K562 (cell line): ENCODE data around the gene PDZK1IP1. TPM values are rescaled to one million over a fixed set of nuclear protein-coding genes. Genes with fewer than 3 reads are reported as not detected.

Experiments
- CBX1 ChIP-seq: sonication (generic); IDR thresholded peaks from 2 replicates; pipeline ENCODE4 v1.6.1; 2016; ENCODE audit warnings: antibody characterized with exemption, low read depth, mild to moderate bottlenecking
- ESRRB ChIP-seq: fragments of 250-450 bp; sonication (Bioruptor Pico); IDR thresholded peaks from 2 replicates; pipeline ENCODE4 v1.5.0; 2020; ENCODE audit warnings: mild to moderate bottlenecking, moderate library complexity, borderline replicate concordance
- GATA2 ChIP-seq: sonication (generic); formaldehyde crosslinking; IDR thresholded peaks from 2 replicates; pipeline ENCODE4 v1.4.0; 2020; ENCODE audit warnings: mild to moderate bottlenecking, missing genetic modification reagents
- HDAC8 ChIP-seq: fragments of 450-650 bp; IDR thresholded peaks from 2 replicates; pipeline ENCODE4 v1.6.1; 2016; ENCODE audit warnings: mild to moderate bottlenecking, missing genetic modification characterization, moderate library complexity, missing compliant biosample characterization
- ILF3 ChIP-seq: fragments of 450-650 bp; IDR thresholded peaks from 2 replicates; pipeline ENCODE4 v1.6.1; 2018; ENCODE audit warnings: antibody characterized with exemption, mild to moderate bottlenecking, moderate library complexity, borderline replicate concordance
- MXI1 ChIP-seq: IDR thresholded peaks from 2 replicates; pipeline ENCODE4 v1.6.1; 2011; ENCODE audit warnings: low read depth, mild to moderate bottlenecking, improper control_type of control experiment, low read length
- NR2C1 ChIP-seq, 2 experiments: fragments of 450-650 bp; IDR thresholded peaks; 2 replicates each; pipeline ENCODE4 v1.6.1; 2017; ENCODE audit warnings: mild to moderate bottlenecking in 2 of 2, antibody characterized with exemption in 1 of 2, inconsistent platforms in 1 of 2, missing compliant biosample characterization in 1 of 2, missing genetic modification characterization in 1 of 2
- OTX1 ChIP-seq: fragments of 450-650 bp; formaldehyde crosslinking; IDR thresholded peaks from 2 replicates; pipeline ENCODE4 v1.4.0; 2022; ENCODE audit warnings: mild to moderate bottlenecking
- PHB ChIP-seq: fragments of 250-450 bp; sonication (Bioruptor Pico); IDR thresholded peaks from 2 replicates; pipeline ENCODE4 v1.5.0; 2021
- PURB ChIP-seq: sonication (generic); formaldehyde crosslinking; IDR thresholded peaks from 2 replicates; pipeline ENCODE4 v1.9.0; 2021; ENCODE audit warnings: low read depth, mild to moderate bottlenecking, missing genetic modification reagents
- RBM34 ChIP-seq: fragments of 200-400 bp; formaldehyde crosslinking; IDR thresholded peaks from 2 replicates; pipeline ENCODE4 v1.6.1; 2018; ENCODE audit warnings: low read length, borderline replicate concordance; ENCODE audit not compliant: insufficient read depth
- RNF2 ChIP-seq: sonication (generic); IDR thresholded peaks from 2 replicates; pipeline ENCODE4 v1.6.1; 2016
- ZFPM2 ChIP-seq: fragments of 250-450 bp; sonication (Bioruptor Pico); IDR thresholded peaks from 2 replicates; pipeline ENCODE4 v1.5.1; 2022; ENCODE audit warnings: mild to moderate bottlenecking
- ZNF12 ChIP-seq: sonication (generic); formaldehyde crosslinking; IDR thresholded peaks from 2 replicates; pipeline ENCODE4 v1.4.0; 2020; ENCODE audit warnings: mild to moderate bottlenecking, missing genetic modification reagents
- ZNF165 ChIP-seq: fragments of 250-450 bp; sonication (Bioruptor Pico); IDR thresholded peaks from 2 replicates; pipeline ENCODE4 v1.4.0; 2020; ENCODE audit warnings: borderline replicate concordance
- polyA plus RNA-seq, 8 experiments: library from polyadenylated mRNA; depleted of rRNA in 4 of 8; stranded (reverse) in 5 of 8; unstranded in 3 of 8; fragments of >200 nt; fragmentation: Nextera tagmentation in 2 of 8; fragmentation: Illumina TruSeq in 1 of 8; extraction: Ambion mirVana in 2 of 8; extraction: Trizol in 1 of 8; gene quantifications; 2 replicates each; pipeline versions ENCODE4 v1.2.1 to v1.2.3, GENCODE V29; 2011 to 2014; ENCODE audit warnings: inconsistent platforms in 1 of 8, missing spikeins in 1 of 8
- total RNA-seq, 7 experiments: library from RNA; depleted of rRNA in 6 of 7; stranded (reverse); fragments of >200 nt in 6 of 7; fragmentation: Illumina TruSeq in 2 of 7; extraction: Trizol in 2 of 7; gene quantifications; 2 replicates each; pipeline versions ENCODE4 v1.2.1 to v1.2.3, GENCODE V29; 2011 to 2021; ENCODE audit warnings: low replicate concordance in 1 of 7
- TF ChIP-seq, protein P1 (sequence below), 2 experiments: fragments of 450-650 bp in 1 of 2; sonication (generic) in 1 of 2; formaldehyde crosslinking in 1 of 2; IDR thresholded peaks in 1 of 2; conservative IDR thresholded peaks in 1 of 2; 2 replicates each; pipeline versions ENCODE4 v1.6.1 to v1.8.1; 2016 to 2023; ENCODE audit warnings: mild to moderate bottlenecking in 2 of 2, moderate library complexity in 2 of 2, inconsistent platforms in 1 of 2, missing genetic modification reagents in 1 of 2
- TF ChIP-seq, protein P2 (sequence below): sonication (generic); formaldehyde crosslinking; IDR thresholded peaks from 2 replicates; pipeline ENCODE4 v1.8.1; 2022; ENCODE audit warnings: missing genetic modification reagents
- TF ChIP-seq, protein P3 (sequence below): sonication (generic); formaldehyde crosslinking; IDR thresholded peaks from 2 replicates; pipeline ENCODE4 v1.8.1; 2023; ENCODE audit warnings: mild to moderate bottlenecking, missing genetic modification reagents
- TF ChIP-seq, protein P4 (sequence below): sonication (generic); formaldehyde crosslinking; IDR thresholded peaks from 2 replicates; pipeline ENCODE4 v1.8.1; 2023; ENCODE audit warnings: mild to moderate bottlenecking, missing genetic modification reagents
- TF ChIP-seq, protein P5 (sequence below): fragments of 450-650 bp; IDR thresholded peaks from one replicate; pipeline ENCODE4 v1.6.1; 2018; ENCODE audit warnings: mild to moderate bottlenecking, moderate library complexity; ENCODE audit not compliant: partially characterized antibody

The PDZK1IP1 gene
- total and polyA plus RNA-seq, 9 of the 15 experiments (the other 6 are each of a cell fraction or from before 2014, with no cell fraction given): 0.17 to 0.68 (median 0.53) TPM; not detected in 2

DNA sequence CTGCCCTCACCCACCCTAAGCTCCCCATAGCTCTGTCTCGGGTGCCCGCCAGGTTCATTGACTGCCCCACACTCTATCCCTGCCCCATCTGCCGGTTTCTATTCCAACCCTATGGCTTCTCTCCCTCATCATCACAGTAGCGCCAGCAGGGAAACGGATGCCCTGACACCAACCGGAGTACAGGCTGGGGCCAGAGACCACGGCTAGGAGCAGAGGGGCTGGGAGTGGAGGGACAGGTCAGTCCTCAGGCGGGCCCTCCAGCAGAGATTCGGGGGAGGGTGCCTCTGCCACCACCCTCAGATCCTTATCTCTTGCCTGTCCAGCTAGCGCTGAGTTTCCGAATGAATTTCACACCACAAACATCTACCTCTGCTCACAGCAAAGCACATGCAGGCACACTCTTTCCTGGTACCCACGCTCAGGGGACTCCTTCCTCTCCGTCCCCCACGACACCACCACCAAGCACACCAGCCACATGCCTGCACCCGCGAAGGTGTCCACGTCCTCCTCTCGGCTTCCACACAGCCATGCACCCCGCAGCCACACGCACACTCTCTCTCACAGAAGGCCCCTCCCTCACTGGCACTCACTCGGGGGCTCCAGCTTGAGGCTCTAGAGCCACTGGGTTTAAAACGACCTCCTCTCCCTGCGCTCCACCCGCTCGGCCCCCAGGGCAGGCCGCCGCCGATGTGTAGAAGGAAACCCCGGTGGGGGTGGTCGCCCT is 35.0 kb upstream of the PDZK1IP1 start (continued):
- TF ChIP-seq ILF3 (no peak), ESRRB (CRISPR knock-in tag) (no peak), CBX1 (no peak), ZFPM2 (CRISPR knock-in tag) (no peak), ZNF165 (no peak), RBM34 (no peak), MXI1 (no peak), PURB (CRISPR knock-in tag) (no peak), OTX1 (no peak), GATA2 (0 out of 2 replicates have a peak, but pooled peaks have one; percentile 16), ZNF12 (CRISPR knock-in tag) (no peak), NR2C1 (IDR thresholded peaks at IDR 0.05) (no peak), NR2C1 (tag; IDR thresholded peaks at IDR 0.05) (no peak), PHB (no peak), HDAC8 (no peak), RNF2 (no peak)
- TF ChIP-seq, protein P1, sequence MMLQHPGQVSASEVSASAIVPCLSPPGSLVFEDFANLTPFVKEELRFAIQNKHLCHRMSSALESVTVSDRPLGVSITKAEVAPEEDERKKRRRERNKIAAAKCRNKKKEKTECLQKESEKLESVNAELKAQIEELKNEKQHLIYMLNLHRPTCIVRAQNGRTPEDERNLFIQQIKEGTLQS (IDR thresholded peaks at IDR 0.05): no peak
- TF ChIP-seq, protein P1 (CRISPR knock-in tag; conservative IDR thresholded peaks at IDR 0.05): no peak
- TF ChIP-seq, protein P2, sequence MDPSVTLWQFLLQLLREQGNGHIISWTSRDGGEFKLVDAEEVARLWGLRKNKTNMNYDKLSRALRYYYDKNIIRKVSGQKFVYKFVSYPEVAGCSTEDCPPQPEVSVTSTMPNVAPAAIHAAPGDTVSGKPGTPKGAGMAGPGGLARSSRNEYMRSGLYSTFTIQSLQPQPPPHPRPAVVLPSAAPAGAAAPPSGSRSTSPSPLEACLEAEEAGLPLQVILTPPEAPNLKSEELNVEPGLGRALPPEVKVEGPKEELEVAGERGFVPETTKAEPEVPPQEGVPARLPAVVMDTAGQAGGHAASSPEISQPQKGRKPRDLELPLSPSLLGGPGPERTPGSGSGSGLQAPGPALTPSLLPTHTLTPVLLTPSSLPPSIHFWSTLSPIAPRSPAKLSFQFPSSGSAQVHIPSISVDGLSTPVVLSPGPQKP (CRISPR knock-in tag): no peak
- TF ChIP-seq, protein P3, sequence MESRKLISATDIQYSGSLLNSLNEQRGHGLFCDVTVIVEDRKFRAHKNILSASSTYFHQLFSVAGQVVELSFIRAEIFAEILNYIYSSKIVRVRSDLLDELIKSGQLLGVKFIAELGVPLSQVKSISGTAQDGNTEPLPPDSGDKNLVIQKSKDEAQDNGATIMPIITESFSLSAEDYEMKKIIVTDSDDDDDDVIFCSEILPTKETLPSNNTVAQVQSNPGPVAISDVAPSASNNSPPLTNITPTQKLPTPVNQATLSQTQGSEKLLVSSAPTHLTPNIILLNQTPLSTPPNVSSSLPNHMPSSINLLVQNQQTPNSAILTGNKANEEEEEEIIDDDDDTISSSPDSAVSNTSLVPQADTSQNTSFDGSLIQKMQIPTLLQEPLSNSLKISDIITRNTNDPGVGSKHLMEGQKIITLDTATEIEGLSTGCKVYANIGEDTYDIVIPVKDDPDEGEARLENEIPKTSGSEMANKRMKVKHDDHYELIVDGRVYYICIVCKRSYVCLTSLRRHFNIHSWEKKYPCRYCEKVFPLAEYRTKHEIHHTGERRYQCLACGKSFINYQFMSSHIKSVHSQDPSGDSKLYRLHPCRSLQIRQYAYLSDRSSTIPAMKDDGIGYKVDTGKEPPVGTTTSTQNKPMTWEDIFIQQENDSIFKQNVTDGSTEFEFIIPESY (CRISPR knock-in tag): peak; percentile 71
- TF ChIP-seq, protein P4, sequence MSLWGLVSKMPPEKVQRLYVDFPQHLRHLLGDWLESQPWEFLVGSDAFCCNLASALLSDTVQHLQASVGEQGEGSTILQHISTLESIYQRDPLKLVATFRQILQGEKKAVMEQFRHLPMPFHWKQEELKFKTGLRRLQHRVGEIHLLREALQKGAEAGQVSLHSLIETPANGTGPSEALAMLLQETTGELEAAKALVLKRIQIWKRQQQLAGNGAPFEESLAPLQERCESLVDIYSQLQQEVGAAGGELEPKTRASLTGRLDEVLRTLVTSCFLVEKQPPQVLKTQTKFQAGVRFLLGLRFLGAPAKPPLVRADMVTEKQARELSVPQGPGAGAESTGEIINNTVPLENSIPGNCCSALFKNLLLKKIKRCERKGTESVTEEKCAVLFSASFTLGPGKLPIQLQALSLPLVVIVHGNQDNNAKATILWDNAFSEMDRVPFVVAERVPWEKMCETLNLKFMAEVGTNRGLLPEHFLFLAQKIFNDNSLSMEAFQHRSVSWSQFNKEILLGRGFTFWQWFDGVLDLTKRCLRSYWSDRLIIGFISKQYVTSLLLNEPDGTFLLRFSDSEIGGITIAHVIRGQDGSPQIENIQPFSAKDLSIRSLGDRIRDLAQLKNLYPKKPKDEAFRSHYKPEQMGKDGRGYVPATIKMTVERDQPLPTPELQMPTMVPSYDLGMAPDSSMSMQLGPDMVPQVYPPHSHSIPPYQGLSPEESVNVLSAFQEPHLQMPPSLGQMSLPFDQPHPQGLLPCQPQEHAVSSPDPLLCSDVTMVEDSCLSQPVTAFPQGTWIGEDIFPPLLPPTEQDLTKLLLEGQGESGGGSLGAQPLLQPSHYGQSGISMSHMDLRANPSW (CRISPR knock-in tag): no peak
- TF ChIP-seq, protein P5, sequence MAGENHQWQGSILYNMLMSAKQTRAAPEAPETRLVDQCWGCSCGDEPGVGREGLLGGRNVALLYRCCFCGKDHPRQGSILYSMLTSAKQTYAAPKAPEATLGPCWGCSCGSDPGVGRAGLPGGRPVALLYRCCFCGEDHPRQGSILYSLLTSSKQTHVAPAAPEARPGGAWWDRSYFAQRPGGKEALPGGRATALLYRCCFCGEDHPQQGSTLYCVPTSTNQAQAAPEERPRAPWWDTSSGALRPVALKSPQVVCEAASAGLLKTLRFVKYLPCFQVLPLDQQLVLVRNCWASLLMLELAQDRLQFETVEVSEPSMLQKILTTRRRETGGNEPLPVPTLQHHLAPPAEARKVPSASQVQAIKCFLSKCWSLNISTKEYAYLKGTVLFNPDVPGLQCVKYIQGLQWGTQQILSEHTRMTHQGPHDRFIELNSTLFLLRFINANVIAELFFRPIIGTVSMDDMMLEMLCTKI: no peak
